ENCODE results near the gene FEN1. TPM values are rescaled to one million over a fixed set of nuclear protein-coding genes. Genes with fewer than 3 reads are reported as not detected.

FEN1 gene
- total RNA-seq, 1 donor from 2014 or later = 13.8 TPM

- Histone ChIP-seq H3K4me1 (ENCODE audit: insufficient read depth, low read length) (peaks cover 9% of the 10 kb centered on the region), H3K4me3 (ENCODE audit: insufficient read depth, low read depth, low read length) (no peak overlapping the region), H3K27ac (ENCODE audit: low read depth, low read length) (no peak overlapping the region), H3K9ac (ENCODE audit: low read length) (no peak overlapping the region), H3K27me3 (ENCODE audit: insufficient read depth, low read length) (no peaks in the 10 kb centered on the region), H3K36me3 (ENCODE audit: insufficient read depth, low read length) (no peaks in the 10 kb centered on the region), H3K79me2 (ENCODE audit: insufficient read depth, low read length) (no peaks in the 10 kb centered on the region), H2AFZ (ENCODE audit: low read depth, low read length) (no peak overlapping the region), H4K20me1 (ENCODE audit: insufficient read depth, low read length) (peaks cover 9% of the 10 kb centered on the region), H3K9me3 (ENCODE audit: insufficient read depth, low read depth, low read length) (no peaks in the 10 kb centered on the region), H3K4me2 (ENCODE audit: low read length) (no peak overlapping the region)
- FAIRE-seq (no peak), DNase-seq (ENCODE audit: low read depth) (no peak)
- TF ChIP-seq EZH2 (IDR thresholded peaks at IDR 0.05; ENCODE audit: insufficient read depth, low read length) = no peak
- TF ChIP-seq CTCF (IDR thresholded peaks at IDR 0.05; ENCODE audit: insufficient read depth, low read depth, low read length) = no peak
- Mint-ChIP-seq H3K9me3 (ENCODE audit: unreplicated experiment) (no peaks in the 10 kb centered on the region), H3K4me3 (ENCODE audit: unreplicated experiment) (no peak overlapping the region), H3K4me1 (ENCODE audit: low read depth, unreplicated experiment) (no peaks in the 10 kb centered on the region), H3K27ac (ENCODE audit: unreplicated experiment) (no peak overlapping the region), H3K27me3 (ENCODE audit: low read depth, unreplicated experiment) (no peaks in the 10 kb centered on the region), H3K36me3 (ENCODE audit: low read depth, unreplicated experiment) (peaks cover 2% of the 10 kb centered on the region)
These were observed 20.7 kb upstream of the FEN1 start for GRCh38 chr11:61771985-61772455.

- peaks cover 6% of the 10 kb centered on the region for H4K20me1 ChIP-seq (ENCODE audit: insufficient read depth, low read length)
- no peak overlapping the region for H3K27ac Mint-ChIP-seq (ENCODE audit: unreplicated experiment)
- H3K4me2 ChIP-seq (ENCODE audit: low read length) = no peak overlapping the region
- H3K36me3 ChIP-seq (ENCODE audit: insufficient read depth, low read length) = no peaks in the 10 kb centered on the region
- H3K79me2 ChIP-seq (ENCODE audit: insufficient read depth, low read length) = no peaks in the 10 kb centered on the region
- H3K9me3 Mint-ChIP-seq (ENCODE audit: unreplicated experiment) = no peaks in the 10 kb centered on the region
- H2AFZ ChIP-seq (ENCODE audit: low read depth, low read length) = no peak overlapping the region
- peaks cover 6% of the 10 kb centered on the region for H3K36me3 Mint-ChIP-seq (ENCODE audit: low read depth, unreplicated experiment)
- no peaks in the 10 kb centered on the region for H3K4me1 Mint-ChIP-seq (ENCODE audit: low read depth, unreplicated experiment)
- DNase-seq (ENCODE audit: low read depth) (no peak), FAIRE-seq (no peak)
- no peaks in the 10 kb centered on the region for H3K27me3 ChIP-seq (ENCODE audit: insufficient read depth, low read length)
- H3K9ac ChIP-seq (ENCODE audit: low read length) = no peak overlapping the region
- H3K4me1 ChIP-seq (ENCODE audit: insufficient read depth, low read length) = peaks cover 12% of the 10 kb centered on the region
- H3K27ac ChIP-seq (ENCODE audit: low read depth, low read length) = no peak overlapping the region
- H3K4me3 ChIP-seq (ENCODE audit: insufficient read depth, low read depth, low read length) = no peak overlapping the region
- TF ChIP-seq EZH2 (IDR thresholded peaks at IDR 0.05; ENCODE audit: insufficient read depth, low read length) (no peak), CTCF (IDR thresholded peaks at IDR 0.05; ENCODE audit: insufficient read depth, low read depth, low read length) (no peak)
- H3K9me3 ChIP-seq (ENCODE audit: insufficient read depth, low read depth, low read length) = no peaks in the 10 kb centered on the region
- no peak overlapping the region for H3K4me3 Mint-ChIP-seq (ENCODE audit: unreplicated experiment)
- H3K27me3 Mint-ChIP-seq (ENCODE audit: low read depth, unreplicated experiment) = no peaks in the 10 kb centered on the region
These were observed 19.4 kb upstream of the FEN1 start for GRCh38 chr11:61773356-61773755.

- no peak overlapping the region for H3K4me3 Mint-ChIP-seq (ENCODE audit: unreplicated experiment)
These were observed 18.9 kb upstream of the FEN1 start for GRCh38 chr11:61773809-61774208.

More at GRCh38 chr11:61773809-61774208, 18.9 kb upstream of the FEN1 start:
- Mint-ChIP-seq H3K4me1 (ENCODE audit: low read depth, unreplicated experiment) (no peaks in the 10 kb centered on the region), H3K9me3 (ENCODE audit: unreplicated experiment) (no peaks in the 10 kb centered on the region), H3K36me3 (ENCODE audit: low read depth, unreplicated experiment) (peaks cover 6% of the 10 kb centered on the region), H3K27me3 (ENCODE audit: low read depth, unreplicated experiment) (no peaks in the 10 kb centered on the region), H3K27ac (ENCODE audit: unreplicated experiment) (no peak overlapping the region)
- H3K27ac ChIP-seq (ENCODE audit: low read depth, low read length) = no peak overlapping the region
- DNase-seq (ENCODE audit: low read depth) (no peak), FAIRE-seq (no peak)
- no peak overlapping the region for H3K9ac ChIP-seq (ENCODE audit: low read length)
- H3K36me3 ChIP-seq (ENCODE audit: insufficient read depth, low read length) = no peaks in the 10 kb centered on the region
- H3K4me1 ChIP-seq (ENCODE audit: insufficient read depth, low read length) = peaks cover 12% of the 10 kb centered on the region
- no peaks in the 10 kb centered on the region for H3K79me2 ChIP-seq (ENCODE audit: insufficient read depth, low read length)
- H3K27me3 ChIP-seq (ENCODE audit: insufficient read depth, low read length) = no peaks in the 10 kb centered on the region
- no peak overlapping the region for H3K4me3 ChIP-seq (ENCODE audit: insufficient read depth, low read depth, low read length)
- no peak overlapping the region for H3K4me2 ChIP-seq (ENCODE audit: low read length)
- H4K20me1 ChIP-seq (ENCODE audit: insufficient read depth, low read length) = peaks cover 6% of the 10 kb centered on the region
- TF ChIP-seq CTCF (IDR thresholded peaks at IDR 0.05; ENCODE audit: insufficient read depth, low read depth, low read length) = no peak
- no peak for TF ChIP-seq EZH2 (IDR thresholded peaks at IDR 0.05; ENCODE audit: insufficient read depth, low read length)
- no peak overlapping the region for H2AFZ ChIP-seq (ENCODE audit: low read depth, low read length)
- no peaks in the 10 kb centered on the region for H3K9me3 ChIP-seq (ENCODE audit: insufficient read depth, low read depth, low read length)
